Stimulated activated naive B cell treated with anti-CD40 and anti-IgM and Interleukin-4, amounts not matched to agents 10 μg/mL and 1 μg/mL and 100 μg/mL, for 72 hours (primary cell): ENCODE measurements around the gene NHERF1.

Experiments used
- ATAC-seq, 2 donors: fragments of 150-1000 bp; cut with Tn5 transposase; replicated peaks; 2 replicates each; pipeline ENCODE4 v1.10.0; 2021; ENCODE audit warnings: moderate library complexity in 1 of 2
- DNase-seq: peaks from one replicate; pipeline ENCODE4 v3.0.0; 2021
- H3K27ac Mint-ChIP-seq: one replicate; pipeline ENCODE4 v1.8.0; 2022; ENCODE audit warnings: mild to moderate bottlenecking, mixed read lengths
- H3K27me3 Mint-ChIP-seq, 2 donors: one replicate each; pipeline ENCODE4 v1.8.0; 2022; ENCODE audit warnings: mixed read lengths in 2 of 2
- H3K36me3 Mint-ChIP-seq, 2 donors: one replicate each; pipeline ENCODE4 v1.8.0; 2022; ENCODE audit warnings: mixed read lengths in 2 of 2, mild to moderate bottlenecking in 1 of 2
- H3K4me1 Mint-ChIP-seq, 2 donors: one replicate each; pipeline ENCODE4 v1.8.0; 2022; ENCODE audit warnings: mixed read lengths in 2 of 2, mild to moderate bottlenecking in 1 of 2
- H3K4me3 Mint-ChIP-seq, 2 donors: one replicate each; pipeline ENCODE4 v1.8.0; 2022; ENCODE audit warnings: mild to moderate bottlenecking in 2 of 2, mixed read lengths in 2 of 2, moderate library complexity in 1 of 2
- H3K9me3 Mint-ChIP-seq, 2 donors: one replicate each; pipeline ENCODE4 v1.8.0; 2022; ENCODE audit warnings: mixed read lengths in 2 of 2, mild to moderate bottlenecking in 1 of 2

NHERF1 gene

GRCh38 chr17:74818291-74818938, 70.0 kb downstream of the NHERF1 start:
- H3K9me3 Mint-ChIP-seq, result no peaks in the 10 kb centered on the region
- H3K27ac Mint-ChIP-seq, result no peak overlapping the region
- H3K4me3 Mint-ChIP-seq, result no peak overlapping the region
- H3K4me1 Mint-ChIP-seq, result peaks cover 0 to 1% of the 10 kb centered on the region in 2 donors
- peaks cover 46 to 66% of the 10 kb centered on the region in 2 donors for H3K36me3 Mint-ChIP-seq
- ATAC-seq, result no peak
- no peaks in the 10 kb centered on the region for H3K27me3 Mint-ChIP-seq
- no peak for DNase-seq
